Stomach (tissue), 9 donors: ENCODE data around the gene SYVN1. TPM values are rescaled to one million over a fixed set of nuclear protein-coding genes. Genes with fewer than 3 reads are reported as not detected.

Experiments used
- DNase-seq, 2 donors: peaks; one replicate each; pipeline versions ENCODE4 v3.0.0 to v3.0.0-alpha.2; 2013 to 2019
- H3K27ac ChIP-seq, 5 donors: fragments of 200-600 bp in 4 of 5; sonication (generic) in 4 of 5; one replicate each; pipeline ENCODE4 v1.5.1; 2013 to 2019; ENCODE audit warnings: mild to moderate bottlenecking in 1 of 5, moderate library complexity in 1 of 5
- H3K27me3 ChIP-seq, 3 donors: fragments of 200-600 bp; sonication (generic); one replicate each; pipeline ENCODE4 v1.5.1; 2017 to 2019; ENCODE audit warnings: mixed run types in 1 of 3
- H3K36me3 ChIP-seq, 4 donors: fragments of 200-600 bp; sonication (generic); 1 replicate in 3 of 4; 2 replicates in 1 of 4; pipeline ENCODE4 v1.5.1; 2016 to 2019
- H3K4me1 ChIP-seq, 4 donors: fragments of 200-600 bp; sonication (generic); one replicate each; pipeline ENCODE4 v1.5.1; 2016 to 2019
- H3K4me3 ChIP-seq, 4 donors: fragments of 200-600 bp; sonication (generic) in 3 of 4; one replicate each; pipeline ENCODE4 v1.5.1; 2016 to 2019; ENCODE audit warnings: mild to moderate bottlenecking in 1 of 4
- H3K9me3 ChIP-seq, 4 donors: fragments of 200-600 bp; sonication (generic); one replicate each; pipeline ENCODE4 v1.5.1; 2016 to 2019
- EP300 ChIP-seq: sonication (generic); formaldehyde crosslinking; IDR thresholded peaks from one replicate; pipeline ENCODE4 v1.6.1; 2017; ENCODE audit warnings: antibody characterized with exemption
- POLR2A ChIP-seq, 4 donors: fragments of 450-650 bp; IDR thresholded peaks; one replicate each; pipeline ENCODE4 v1.6.1; 2016; ENCODE audit warnings: antibody characterized with exemption in 4 of 4, control low read depth in 2 of 4, mild to moderate bottlenecking in 1 of 4, moderate library complexity in 1 of 4
- POLR2AphosphoS5 ChIP-seq, 3 donors: sonication (generic); formaldehyde crosslinking; IDR thresholded peaks; one replicate each; pipeline ENCODE4 v1.6.1; 2016; ENCODE audit warnings: antibody characterized with exemption in 3 of 3
- WGBS, 5 donors: extraction: QIAGEN DNeasy Blood & Tissue Kit in 3 of 5; methylation state at CpG; one replicate each; pipeline versions ENCODE4 v1.1.5 to v1.1.7; 2013 to 2018; 5-methylcytosine and 5-hydroxymethylcytosine counted together
- intact Hi-C: fragments of 100-400 bp; cut with DNase I; formaldehyde crosslinking; loops from one replicate; pipeline ENCODE4 v1.15.1; 2023; ENCODE audit warnings: low total_unique reads
- polyA plus RNA-seq, 3 donors: library from polyadenylated mRNA; stranded (reverse); fragments of 200-250 nt; gene quantifications; one replicate each; pipeline ENCODE4 v1.2.3, GENCODE V29; 2013
- total RNA-seq, 5 donors: library from RNA; depleted of rRNA; stranded (reverse); fragments of >200 nt; gene quantifications; one replicate each; pipeline versions ENCODE4 v1.1.0 to v1.2.3, GENCODE V29; 2014 to 2016
- TF ChIP-seq, protein P1 (sequence below), 7 experiments: fragments of 450-650 bp in 4 of 7; fragments of 200-600 bp in 3 of 7; sonication (generic) in 3 of 7; IDR thresholded peaks; one replicate each; pipeline ENCODE4 v1.5.1; 2016 to 2019; ENCODE audit warnings: antibody characterized with exemption in 7 of 7, control low read depth in 2 of 7, mild to moderate bottlenecking in 1 of 7
- donor health status: healthy with polysubstance abuse.
- donor health status: Bipolar disorder and iron deficiency.
- donor health status: healthy.

The SYVN1 gene
- total and polyA plus RNA-seq, 8 donors, result 7.2 to 75.3 (median 28.8) TPM

GRCh38 chr11:65095974-65096806 is 38.1 kb downstream of the SYVN1 start, which contains the start of gene VPS51:
Gene VPS51, plus strand, starts transcription at chr11:65096214. Its CDS starts 37 bp downstream, at chr11:65096251.
- DNase-seq, result peak; percentile 92 to 96
- WGBS, 5 donors, result 0 to 1% (median 1%) methylated on average over 34 to 52 of the region's 52 CpGs
- H3K27ac ChIP-seq, result peak within 1 kb of the TSS; percentile 92 to 97 (median 96)
- peaks cover 7 to 40% (median 28%) of the 10 kb centered on the region in 4 donors for H3K4me1 ChIP-seq
- no peaks in the 10 kb centered on the region for H3K9me3 ChIP-seq
- H3K27me3 ChIP-seq, result no peaks in the 10 kb centered on the region
- peak; percentile 87 to 96 (median 89) for TF ChIP-seq POLR2AphosphoS5 (IDR thresholded peaks at IDR 0.05)
- TF ChIP-seq, protein P1, sequence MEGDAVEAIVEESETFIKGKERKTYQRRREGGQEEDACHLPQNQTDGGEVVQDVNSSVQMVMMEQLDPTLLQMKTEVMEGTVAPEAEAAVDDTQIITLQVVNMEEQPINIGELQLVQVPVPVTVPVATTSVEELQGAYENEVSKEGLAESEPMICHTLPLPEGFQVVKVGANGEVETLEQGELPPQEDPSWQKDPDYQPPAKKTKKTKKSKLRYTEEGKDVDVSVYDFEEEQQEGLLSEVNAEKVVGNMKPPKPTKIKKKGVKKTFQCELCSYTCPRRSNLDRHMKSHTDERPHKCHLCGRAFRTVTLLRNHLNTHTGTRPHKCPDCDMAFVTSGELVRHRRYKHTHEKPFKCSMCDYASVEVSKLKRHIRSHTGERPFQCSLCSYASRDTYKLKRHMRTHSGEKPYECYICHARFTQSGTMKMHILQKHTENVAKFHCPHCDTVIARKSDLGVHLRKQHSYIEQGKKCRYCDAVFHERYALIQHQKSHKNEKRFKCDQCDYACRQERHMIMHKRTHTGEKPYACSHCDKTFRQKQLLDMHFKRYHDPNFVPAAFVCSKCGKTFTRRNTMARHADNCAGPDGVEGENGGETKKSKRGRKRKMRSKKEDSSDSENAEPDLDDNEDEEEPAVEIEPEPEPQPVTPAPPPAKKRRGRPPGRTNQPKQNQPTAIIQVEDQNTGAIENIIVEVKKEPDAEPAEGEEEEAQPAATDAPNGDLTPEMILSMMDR (IDR thresholded peaks at IDR 0.05), result peak in 1 of 7 experiments; percentile 37
- TF ChIP-seq EP300, result no peak
- TF ChIP-seq POLR2A (IDR thresholded peaks at IDR 0.05), result no peak
- peak within 1 kb of the TSS; percentile 80 to 97 (median 85) for H3K4me3 ChIP-seq
- peaks cover 0 to 20% (median 18%) of the 10 kb centered on the region in 4 donors for H3K36me3 ChIP-seq
- intact Hi-C loops, result no loop called here

GRCh38 chr11:65095427-65095826 is 38.9 kb downstream of the SYVN1 start:
- Histone ChIP-seq H3K27me3 (no peaks in the 10 kb centered on the region), H3K4me1 (peaks cover 7 to 34% (median 25%) of the 10 kb centered on the region in 4 donors), H3K27ac (peak overlapping the region in 4 of 5 donors; percentile 92 to 97 (median 95)), H3K36me3 (peaks cover 0 to 20% (median 16%) of the 10 kb centered on the region in 4 donors), H3K9me3 (no peaks in the 10 kb centered on the region), H3K4me3 (peak overlapping the region; percentile 80 to 97 (median 85))
- no peak for TF ChIP-seq POLR2A (IDR thresholded peaks at IDR 0.05)
- TF ChIP-seq EP300, result no peak
- TF ChIP-seq, protein P1 (IDR thresholded peaks at IDR 0.05), result no peak
- TF ChIP-seq POLR2AphosphoS5 (IDR thresholded peaks at IDR 0.05), result no peak
- no peak for DNase-seq
- intact Hi-C loops, result no loop called here
- 70 to 82% (median 76%) methylated on average over 22 of the region's 22 CpGs for WGBS, 5 donors

DNA sequence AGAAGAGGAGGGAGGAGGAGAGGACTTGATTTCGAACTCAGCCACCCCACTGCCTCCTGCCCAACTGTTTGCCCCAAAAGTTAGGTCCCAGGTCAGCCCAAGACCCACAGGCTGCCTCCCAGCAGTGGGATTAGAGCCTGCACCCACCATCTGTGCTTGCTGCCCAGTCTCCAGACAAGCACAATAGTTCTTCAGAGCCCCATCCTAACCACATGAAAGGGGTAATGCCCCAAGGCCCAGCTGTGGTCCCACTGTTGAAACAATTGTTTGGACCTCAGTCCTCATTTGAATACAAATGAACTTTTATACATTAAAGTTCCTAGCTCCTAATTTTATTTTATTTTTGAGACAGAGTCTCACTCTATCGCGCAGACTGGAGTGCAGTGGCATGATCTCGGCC is 43.7 kb downstream of the SYVN1 start:
- Histone ChIP-seq H3K27ac (no peak overlapping the region), H3K9me3 (no peaks in the 10 kb centered on the region), H3K4me1 (peaks cover 0 to 10% (median 4%) of the 10 kb centered on the region in 4 donors), H3K36me3 (peaks cover 22 to 45% (median 44%) of the 10 kb centered on the region in 4 donors), H3K4me3 (no peak overlapping the region), H3K27me3 (no peaks in the 10 kb centered on the region)
- WGBS, 5 donors, result 92 to 100% (median 96%) methylated on average over 4 of the region's 4 CpGs
- intact Hi-C loops, result no loop called here
- no peak for DNase-seq
- TF ChIP-seq, protein P1 (IDR thresholded peaks at IDR 0.05), result no peak
- no peak for TF ChIP-seq POLR2AphosphoS5 (IDR thresholded peaks at IDR 0.05)
- no peak for TF ChIP-seq POLR2A (IDR thresholded peaks at IDR 0.05)
- no peak for TF ChIP-seq EP300

- H3K27ac ChIP-seq, result no peak overlapping the region
- intact Hi-C loops, result no loop called here
- peaks cover 22 to 54% (median 48%) of the 10 kb centered on the region in 4 donors for H3K36me3 ChIP-seq
- DNase-seq, result no peak
- TF ChIP-seq, protein P1 (IDR thresholded peaks at IDR 0.05), result no peak
- no peak for TF ChIP-seq POLR2A (IDR thresholded peaks at IDR 0.05)
- H3K9me3 ChIP-seq, result no peaks in the 10 kb centered on the region
- H3K4me1 ChIP-seq, result peaks cover 7 to 17% (median 12%) of the 10 kb centered on the region in 4 donors
- no peak overlapping the region for H3K4me3 ChIP-seq
- no peaks in the 10 kb centered on the region for H3K27me3 ChIP-seq
- WGBS, 5 donors, result 88 to 94% (median 93%) methylated on average over 4 of the region's 4 CpGs
Observed at GRCh38 chr11:65089621-65090020, 44.7 kb downstream of the SYVN1 start.
